Bronchus fibroblast of lung (primary cell): ENCODE measurements around the gene EEF1AKMT4. TPM values are rescaled to one million over a fixed set of nuclear protein-coding genes. Genes with fewer than 3 reads are reported as not detected.

Source experiments
- total RNA-seq: library from RNA; depleted of rRNA; stranded (reverse); fragments of >200 nt; gene quantifications from 2 replicates; pipeline ENCODE4 v1.2.3, GENCODE V29; 2015

The EEF1AKMT4 gene
- total RNA-seq, result 3.0 and 5.2 TPM in 2 replicates

GRCh38 chr3:184249412-184250166 lies at the start of gene EEF1AKMT4:
EEF1AKMT4 (plus strand) TSS chr3:184249672; CDS start chr3:184249695, 23 bp downstream.

GRCh38 chr3:184229394-184230080 lies 19.9 kb upstream of the EEF1AKMT4 start, which contains the start of gene VWA5B2:
VWA5B2 (plus strand) TSS chr3:184229585; CDS start chr3:184230529, 944 bp downstream.

GRCh38 chr3:184248454-184249411 lies 739 bp upstream of the EEF1AKMT4 start, which contains the start of gene ALG3:
ALG3 (minus strand) TSS chr3:184248962; CDS start chr3:184248940, 22 bp downstream.

GRCh38 chr3:184261270-184261853 lies 11.9 kb downstream of the EEF1AKMT4 start, which contains the start of gene CAMK2N2:
CAMK2N2 (minus strand) TSS chr3:184261553; CDS start chr3:184261285, 268 bp downstream.

GRCh38 chr3:184275961-184276910 lies 26.8 kb downstream of the EEF1AKMT4 start, which contains the start of gene ECE2:
ECE2 (plus strand) TSS chr3:184276022; CDS start chr3:184276154, 132 bp downstream.

GRCh38 chr3:184298759-184299487 lies 49.5 kb downstream of the EEF1AKMT4 start, which contains the start of gene PSMD2:
PSMD2 (plus strand) TSS chr3:184299241; CDS start chr3:184299267, 26 bp downstream.

Other genes starting within 250 kb of the EEF1AKMT4 start
- 5.8 and 6.6 TPM in 2 replicates for gene ABCC5, start 231.8 kb upstream of the EEF1AKMT4 start, total RNA-seq
- gene HTR3D, start 217.9 kb upstream of the EEF1AKMT4 start, total RNA-seq, result not detected in 2 replicates
- gene HTR3C, start 196.6 kb upstream of the EEF1AKMT4 start, total RNA-seq, result not detected in 2 replicates
- gene HTR3E, start 152.6 kb upstream of the EEF1AKMT4 start, total RNA-seq, result not detected in 2 replicates
- 24.4 and 28.9 TPM in 2 replicates for gene EIF2B5, start 114.3 kb upstream of the EEF1AKMT4 start, total RNA-seq
- 25.4 and 28.2 TPM in 2 replicates for gene DVL3, start 94.3 kb upstream of the EEF1AKMT4 start, total RNA-seq
- gene AP2M1, start 74.8 kb upstream of the EEF1AKMT4 start, total RNA-seq, result 351 and 403 TPM in 2 replicates
- 29.9 and 49.9 TPM in 2 replicates for gene ABCF3, start 63.5 kb upstream of the EEF1AKMT4 start, total RNA-seq
- gene VWA5B2, start 20.1 kb upstream of the EEF1AKMT4 start, total RNA-seq, result not detected in 2 replicates
- 51.6 and 60.2 TPM in 2 replicates for gene ALG3, start 710 bp upstream of the EEF1AKMT4 start, total RNA-seq
- gene CAMK2N2, start 11.9 kb downstream of the EEF1AKMT4 start, total RNA-seq, result not detected in 2 replicates
- not detected in 2 replicates for gene ECE2, start 26.4 kb downstream of the EEF1AKMT4 start, total RNA-seq
- gene PSMD2, start 49.6 kb downstream of the EEF1AKMT4 start, total RNA-seq, result 508 and 570 TPM in 2 replicates
- gene EIF4G1, start 64.9 kb downstream of the EEF1AKMT4 start, total RNA-seq, result 375 and 377 TPM in 2 replicates
- 21.6 and 23.5 TPM in 2 replicates for gene FAM131A, start 87.9 kb downstream of the EEF1AKMT4 start, total RNA-seq
- gene CLCN2, start 111.9 kb downstream of the EEF1AKMT4 start, total RNA-seq, result 2.2 and 3.4 TPM in 2 replicates
- 100 and 107 TPM in 2 replicates for gene POLR2H, start 112.0 kb downstream of the EEF1AKMT4 start, total RNA-seq
- not detected in 2 replicates for gene THPO, start 128.5 kb downstream of the EEF1AKMT4 start, total RNA-seq
- 0.17 and 0.30 TPM in 2 replicates for gene CHRD, start 130.4 kb downstream of the EEF1AKMT4 start, total RNA-seq